Bronchial epithelial cell (primary cell): ENCODE results near the gene MAP3K5. TPM values are rescaled to one million over a fixed set of nuclear protein-coding genes. Genes with fewer than 3 reads are reported as not detected.
A peak's percentile ranks its signal among the peaks of the same experiment; 100 is the strongest.

Experiments
- DNase-seq: peaks from one replicate; pipeline ENCODE4 v3.0.0-alpha.2; 2010; ENCODE audit warnings: low read depth
- FAIRE-seq: peaks from 2 replicates; lab custom pipeline; 2011; peaks lifted over from hg19 to GRCh38; lab: Jason Lieb, UNC
- H3K27me3 ChIP-seq: 2 replicates; pipeline ENCODE4 v1.5.1; 2011; ENCODE audit warnings: low read length; ENCODE audit not compliant: control insufficient read depth, insufficient read depth
- H3K36me3 ChIP-seq: 2 replicates; pipeline ENCODE4 v1.5.1; 2011; ENCODE audit warnings: low read length; ENCODE audit not compliant: control insufficient read depth, insufficient read depth
- H3K4me3 ChIP-seq: 2 replicates; pipeline ENCODE4 v1.5.1; 2011; ENCODE audit warnings: mild to moderate bottlenecking, low read depth, low read length, control low read depth
- CTCF ChIP-seq: IDR thresholded peaks from 2 replicates; pipeline ENCODE4 v1.5.1; 2011; ENCODE audit warnings: mild to moderate bottlenecking, moderate library complexity, low read length, control low read depth, inconsistent platforms; ENCODE audit not compliant: insufficient read depth, severe bottlenecking
- total RNA-seq: library from RNA; depleted of rRNA; stranded (reverse); fragments of >200 nt; gene quantifications from 2 replicates; pipeline ENCODE4 v1.2.1, GENCODE V29; 2014

The MAP3K5 gene
- total RNA-seq, 1 donor from 2014 or later = 8.2 TPM

- H3K36me3 ChIP-seq = no peaks in the 10 kb centered on the region
- no peaks in the 10 kb centered on the region for H3K27me3 ChIP-seq
- TF ChIP-seq CTCF = no peak
- no peak for FAIRE-seq
- H3K4me3 ChIP-seq = no peak overlapping the region
- no peak for DNase-seq
Observed at GRCh38 chr6:136742125-136742524, 50.2 kb downstream of the MAP3K5 start.

DNA sequence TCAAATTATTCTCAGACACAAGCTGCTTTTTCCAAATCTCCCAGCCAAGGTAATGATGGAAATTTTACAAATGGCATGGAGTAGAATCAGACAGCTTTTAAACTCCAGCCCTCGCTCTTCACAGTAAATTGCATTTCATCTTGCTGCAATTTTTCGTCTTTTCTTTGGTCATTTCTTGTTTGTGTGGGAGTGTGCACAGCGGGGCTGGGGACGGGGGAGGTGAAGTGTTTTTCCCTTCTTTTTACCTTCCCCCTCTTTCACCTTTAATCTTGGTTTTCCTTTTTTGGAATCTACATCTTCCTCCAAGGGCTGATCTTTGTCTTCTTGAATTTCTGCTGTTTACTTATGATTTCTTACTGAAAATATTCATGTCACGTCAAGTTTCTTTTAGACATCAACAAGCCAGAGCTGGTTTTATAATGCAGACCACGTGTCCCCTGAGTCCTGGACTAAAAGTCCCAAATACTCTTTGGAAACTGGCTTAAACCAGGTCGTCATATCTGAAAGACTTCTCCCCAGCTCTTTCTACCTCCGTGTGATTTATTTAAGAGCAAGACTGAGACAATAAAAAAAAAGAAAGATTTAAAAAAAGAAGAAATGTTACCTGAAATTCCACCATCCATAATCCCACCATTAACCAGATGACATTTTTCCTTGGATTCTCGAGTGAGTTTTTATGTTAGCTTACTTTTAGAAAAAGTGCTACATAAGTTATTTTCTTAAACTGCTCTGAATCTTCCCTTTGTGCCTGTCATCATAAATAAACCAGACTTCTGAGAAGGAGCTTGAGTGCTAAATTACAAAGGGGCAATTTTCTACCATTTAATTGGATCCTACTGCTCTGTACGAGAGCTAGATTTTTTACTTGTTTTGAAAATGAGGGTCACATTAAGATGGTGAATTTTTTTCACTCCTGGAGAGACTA, 52.0 kb downstream of the MAP3K5 start:
- TF ChIP-seq CTCF = no peak
- Histone ChIP-seq H3K36me3 (no peaks in the 10 kb centered on the region), H3K27me3 (no peaks in the 10 kb centered on the region), H3K4me3 (no peak overlapping the region)
- DNase-seq (peak; percentile 72), FAIRE-seq (no peak)

DNA sequence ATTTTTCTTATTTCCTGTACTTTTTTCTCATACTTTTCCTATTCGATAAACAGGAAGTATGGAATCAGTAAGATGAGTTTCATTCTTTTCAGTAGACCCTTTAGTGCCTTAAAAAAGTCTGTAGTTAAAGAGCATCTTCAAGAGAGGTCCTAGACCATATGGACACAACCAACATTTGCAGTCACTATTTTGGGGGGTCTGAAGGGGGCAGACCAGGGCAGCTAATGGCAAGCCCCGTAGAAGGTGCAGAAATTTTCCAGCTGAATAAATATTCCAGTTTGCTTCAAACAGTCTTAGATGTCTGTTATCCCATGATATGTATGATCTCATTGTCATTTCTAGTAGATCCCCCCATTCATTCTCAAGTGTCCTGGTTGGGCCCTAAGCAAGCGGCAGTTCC, 52.8 kb downstream of the MAP3K5 start:
- H3K4me3 ChIP-seq = no peak overlapping the region
- DNase-seq (no peak), FAIRE-seq (no peak)
- TF ChIP-seq CTCF = no peak
- no peaks in the 10 kb centered on the region for H3K36me3 ChIP-seq
- H3K27me3 ChIP-seq = no peaks in the 10 kb centered on the region

GRCh38 chr6:136739071-136739470, 53.2 kb downstream of the MAP3K5 start:
- Histone ChIP-seq H3K36me3 (no peaks in the 10 kb centered on the region), H3K27me3 (no peaks in the 10 kb centered on the region), H3K4me3 (no peak overlapping the region)
- TF ChIP-seq CTCF = no peak
- no peak for DNase-seq
- peak; percentile 36 for FAIRE-seq

DNA sequence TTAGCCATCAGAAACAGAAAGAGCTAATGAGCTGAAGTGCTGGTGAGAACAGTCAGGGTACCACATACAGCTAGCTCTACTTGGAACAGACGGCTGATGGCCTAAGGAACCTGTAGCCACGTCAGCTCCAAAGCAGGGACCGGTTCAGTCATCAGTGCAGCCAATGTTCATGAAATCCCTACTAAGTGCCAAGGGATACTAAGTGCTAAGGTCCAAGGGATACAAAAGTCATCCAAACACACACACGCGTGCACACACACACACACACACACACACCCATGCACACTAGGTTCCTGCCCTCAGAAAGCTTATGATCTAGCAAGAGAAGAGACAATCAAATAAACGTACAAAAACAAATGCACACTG, 53.6 kb downstream of the MAP3K5 start:
- TF ChIP-seq CTCF = no peak
- DNase-seq (no peak), FAIRE-seq (peak; percentile 83)
- Histone ChIP-seq H3K36me3 (no peaks in the 10 kb centered on the region), H3K4me3 (no peak overlapping the region), H3K27me3 (no peaks in the 10 kb centered on the region)
